ENCODE measurements around the gene SERPINA12. TPM values are rescaled to one million over a fixed set of nuclear protein-coding genes. Genes with fewer than 3 reads are reported as not detected.
A peak's percentile ranks its signal among the peaks of the same experiment; 100 is the strongest.
"Not testable (repeated sequence)": the region's sequence is repeated elsewhere in the genome, so short reads cannot be mapped to it uniquely, and the experiment has no call there.

Gene SERPINA12
- total RNA-seq, 1 donor from 2014 or later: 0.35 TPM

GRCh38 chr14:94538070-94538740 lies 28.9 kb upstream of the SERPINA12 start:
- DNase-seq (ENCODE audit: low spot score): no peak
- no peak for ATAC-seq

- ATAC-seq: peak; percentile 92
- DNase-seq (ENCODE audit: low spot score): peak; percentile 52
Measured at GRCh38 chr14:94536836-94537235, 27.6 kb upstream of the SERPINA12 start.

GRCh38 chr14:94535506-94535905 lies 26.2 kb upstream of the SERPINA12 start:
- DNase-seq (ENCODE audit: low spot score) (no peak), ATAC-seq (no peak)

GRCh38 chr14:94532447-94532846 lies 23.2 kb upstream of the SERPINA12 start:
- DNase-seq (ENCODE audit: low spot score) (no peak), ATAC-seq (no peak)

GRCh38 chr14:94531187-94531586 lies 21.9 kb upstream of the SERPINA12 start:
- DNase-seq (ENCODE audit: low spot score) (no peak), ATAC-seq (no peak)

- ATAC-seq (no peak), DNase-seq (ENCODE audit: low spot score) (no peak)
Measured at GRCh38 chr14:94524093-94524492, 14.8 kb upstream of the SERPINA12 start.

- ATAC-seq (no peak), DNase-seq (ENCODE audit: low spot score) (peak; percentile 35)
Measured at GRCh38 chr14:94523265-94523664, 14.0 kb upstream of the SERPINA12 start.

GRCh38 chr14:94522115-94522724 lies 13.0 kb upstream of the SERPINA12 start:
- peak; percentile 95 for ATAC-seq
- peak; percentile 59 for DNase-seq (ENCODE audit: low spot score)

- ATAC-seq: peak; percentile 72
- DNase-seq (ENCODE audit: low spot score): peak; percentile 39
Measured at GRCh38 chr14:94521375-94522114, 12.3 kb upstream of the SERPINA12 start.

GRCh38 chr14:94517641-94518257 lies 8.5 kb upstream of the SERPINA12 start:
- DNase-seq (ENCODE audit: low spot score): no peak
- no peak for ATAC-seq

GRCh38 chr14:94517248-94517640 lies 8.0 kb upstream of the SERPINA12 start:
- ATAC-seq: no peak
- DNase-seq (ENCODE audit: low spot score): no peak

GRCh38 chr14:94515856-94516255 lies 6.6 kb upstream of the SERPINA12 start:
- DNase-seq (ENCODE audit: low spot score) (no peak), ATAC-seq (no peak)

GRCh38 chr14:94515426-94515825 lies 6.2 kb upstream of the SERPINA12 start:
- ATAC-seq (no peak), DNase-seq (ENCODE audit: low spot score) (no peak)

GRCh38 chr14:94514351-94514750 lies 5.1 kb upstream of the SERPINA12 start:
- ATAC-seq: no peak
- no peak for DNase-seq (ENCODE audit: low spot score)

- ATAC-seq; DNase-seq (ENCODE audit: low spot score): not testable (repeated sequence)
Measured at GRCh38 chr14:94510481-94510880, 1.2 kb upstream of the SERPINA12 start.

- ATAC-seq (no peak), DNase-seq (ENCODE audit: low spot score) (no peak)
Measured at GRCh38 chr14:94505641-94506040, 3.6 kb downstream of the SERPINA12 start.

- DNase-seq (ENCODE audit: low spot score) (no peak), ATAC-seq (no peak)
Measured at GRCh38 chr14:94505206-94505605, 4.1 kb downstream of the SERPINA12 start.

GRCh38 chr14:94501588-94502516 lies 7.4 kb downstream of the SERPINA12 start:
- DNase-seq (ENCODE audit: low spot score) (peak; percentile 58), ATAC-seq (peak; percentile 60)

- no peak for DNase-seq (ENCODE audit: low spot score)
- ATAC-seq: no peak
Measured at GRCh38 chr14:94500264-94500663, 9.0 kb downstream of the SERPINA12 start.

- DNase-seq (ENCODE audit: low spot score) (peak; percentile 82), ATAC-seq (peak; percentile 89)
Measured at GRCh38 chr14:94499673-94500072, 9.6 kb downstream of the SERPINA12 start.

All from left lobe of liver (tissue), 2 donors.